ENCODE measurements around the gene SND1.

SND1 gene

GRCh38 chr7:127675721-127676120, 23.7 kb downstream of the SND1 start:
- TF ChIP-seq CTCF (IDR thresholded peaks at IDR 0.05; ENCODE audit: borderline replicate concordance, insufficient read depth, low read depth, low read length): no peak
- no peak overlapping the region for H3K4me3 ChIP-seq (ENCODE audit: low read depth, low read length)

GRCh38 chr7:127677433-127678230, 25.6 kb downstream of the SND1 start:
- H3K4me3 ChIP-seq (ENCODE audit: low read depth, low read length): no peak overlapping the region
- TF ChIP-seq CTCF (IDR thresholded peaks at IDR 0.05; ENCODE audit: borderline replicate concordance, insufficient read depth, low read depth, low read length): no peak

- no peak overlapping the region for H3K4me3 ChIP-seq (ENCODE audit: low read depth, low read length)
- no peak for TF ChIP-seq CTCF (IDR thresholded peaks at IDR 0.05; ENCODE audit: borderline replicate concordance, insufficient read depth, low read depth, low read length)
These were observed 26.3 kb downstream of the SND1 start for GRCh38 chr7:127678337-127678736.

GRCh38 chr7:127678947-127679346, 27.0 kb downstream of the SND1 start:
- H3K4me3 ChIP-seq (ENCODE audit: low read depth, low read length): no peak overlapping the region
- no peak for TF ChIP-seq CTCF (IDR thresholded peaks at IDR 0.05; ENCODE audit: borderline replicate concordance, insufficient read depth, low read depth, low read length)

DNA sequence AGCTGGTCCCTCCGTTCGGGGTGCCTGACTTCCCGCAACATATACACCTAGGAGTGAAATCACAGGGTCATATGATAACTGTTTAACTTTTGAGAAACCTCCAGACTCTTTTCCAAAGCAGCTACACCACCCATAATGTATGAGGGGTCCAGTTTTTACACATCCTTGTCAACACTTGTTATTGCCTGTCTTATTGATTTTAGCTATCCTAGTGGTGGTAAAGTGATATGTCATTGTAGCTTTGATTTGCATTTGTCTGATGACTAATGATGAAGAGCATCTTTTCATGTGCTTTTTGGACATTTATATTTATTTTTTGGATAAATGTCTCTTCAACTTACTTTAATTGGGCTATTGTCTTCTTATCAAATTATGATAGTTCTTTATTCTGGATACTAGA, 29.0 kb downstream of the SND1 start:
- TF ChIP-seq CTCF (IDR thresholded peaks at IDR 0.05; ENCODE audit: borderline replicate concordance, insufficient read depth, low read depth, low read length): no peak

DNA sequence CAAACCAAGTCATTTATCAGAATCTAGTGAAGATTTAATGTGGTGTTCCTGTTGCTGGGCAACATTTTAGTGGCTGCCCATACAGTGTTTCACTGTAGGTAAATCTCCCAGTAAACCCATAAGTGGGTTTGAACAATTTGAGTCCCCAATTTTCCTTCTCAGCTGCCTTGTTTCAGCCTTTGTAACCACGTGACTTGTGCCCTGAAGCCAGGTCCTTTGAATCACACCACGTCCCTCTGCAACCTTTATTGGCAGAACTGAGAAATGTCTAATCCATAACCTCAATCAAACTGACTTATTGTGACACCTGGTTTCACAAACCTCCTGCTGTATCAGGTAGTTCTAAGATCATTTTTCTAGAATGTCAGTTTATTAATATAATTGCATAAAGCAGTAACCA, 30.1 kb downstream of the SND1 start:
- no peak overlapping the region for H3K4me3 ChIP-seq (ENCODE audit: low read depth, low read length)
- no peak for TF ChIP-seq CTCF (IDR thresholded peaks at IDR 0.05; ENCODE audit: borderline replicate concordance, insufficient read depth, low read depth, low read length)

More for the DNA sequence above, 29.0 kb downstream of the SND1 start:
- no peak overlapping the region for H3K4me3 ChIP-seq (ENCODE audit: low read depth, low read length)

Data from GM12875 (cell line).